Pulmonary artery endothelial cell (primary cell): ENCODE data around the gene CRTAC1. TPM values are rescaled to one million over a fixed set of nuclear protein-coding genes. Genes with fewer than 3 reads are reported as not detected.
A peak's percentile ranks its signal among the peaks of the same experiment; 100 is the strongest.

Experiments
- DNase-seq: peaks from one replicate; pipeline ENCODE4 v3.0.0-alpha.2; 2011; ENCODE audit warnings: low read depth, low spot score
- total RNA-seq: library from RNA; depleted of rRNA; stranded (reverse); fragments of >200 nt; gene quantifications from 2 replicates; pipeline ENCODE4 v1.2.3, GENCODE V29; 2014

The CRTAC1 gene
- total RNA-seq, 1 donor from 2014 or later: 4.9 TPM

DNA sequence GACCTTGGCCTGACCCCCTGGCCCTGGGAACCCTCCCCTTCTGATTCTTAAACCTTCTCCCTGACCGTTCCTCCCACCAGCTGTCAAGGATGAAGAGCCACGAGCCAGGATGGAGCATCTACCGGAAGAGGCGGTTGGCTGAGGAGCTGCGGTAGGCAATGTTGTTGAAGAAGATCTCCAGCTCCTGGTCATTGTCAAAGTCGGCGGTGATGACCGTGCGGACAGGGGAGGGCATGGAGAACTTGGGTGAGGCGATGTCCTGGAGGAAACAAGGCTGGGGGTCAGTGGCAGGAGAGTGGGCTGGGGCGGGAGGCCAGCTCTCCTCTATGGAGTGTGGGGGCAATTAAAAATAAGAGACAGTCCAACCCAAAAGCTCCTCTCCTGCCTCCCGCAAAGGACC is 129.0 kb downstream of the CRTAC1 start:
- DNase-seq: no peak

DNA sequence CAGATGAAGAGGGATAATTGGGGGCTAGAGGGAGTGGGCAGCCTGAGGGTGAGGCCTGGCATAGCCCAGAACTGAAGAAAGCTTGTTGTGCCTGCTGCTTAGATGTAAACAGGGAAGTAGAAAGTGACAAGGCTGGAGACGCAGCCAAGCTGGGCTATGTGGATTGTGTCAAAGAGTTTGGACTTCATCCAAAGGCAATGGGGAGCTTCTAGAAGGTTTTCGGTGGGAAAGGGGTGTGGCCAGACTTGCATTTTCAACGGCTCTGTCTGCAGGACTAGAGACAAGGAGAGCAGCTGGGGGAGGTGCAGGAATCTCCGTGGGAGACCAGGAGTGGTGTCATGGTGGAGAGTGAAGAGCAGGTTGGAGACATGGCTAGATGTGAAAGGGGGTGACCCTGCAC is 132.0 kb downstream of the CRTAC1 start:
- no peak for DNase-seq

DNA sequence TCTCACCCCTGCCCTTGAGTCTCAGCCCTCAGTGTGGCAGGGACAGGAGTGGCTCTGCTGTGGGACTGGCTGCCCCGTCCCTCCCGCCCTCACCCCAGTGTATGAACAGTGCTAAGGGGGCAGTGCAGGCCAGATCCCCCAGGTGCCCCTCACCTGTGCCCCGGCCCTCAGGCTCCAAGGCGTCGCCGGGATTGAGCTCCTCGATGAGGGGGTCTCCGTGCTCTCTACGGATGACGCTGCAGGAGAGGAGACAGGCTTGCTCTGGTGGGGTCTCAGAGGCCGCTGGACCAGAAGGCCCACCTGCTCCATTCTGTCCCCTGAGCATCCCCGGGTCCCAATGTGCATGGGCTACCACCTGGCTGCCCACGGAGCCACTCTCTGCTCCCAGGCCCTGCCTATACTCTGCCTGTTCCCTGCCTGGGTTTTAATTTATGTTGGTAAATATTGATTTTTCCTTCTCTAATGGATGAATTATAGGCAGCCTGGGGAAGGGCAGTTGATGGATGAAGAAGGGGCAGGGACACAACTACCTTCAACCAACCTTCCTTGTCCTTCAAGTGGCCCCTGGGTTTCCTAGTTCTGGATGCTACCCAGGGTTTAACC is 133.6 kb downstream of the CRTAC1 start:
- DNase-seq: no peak

GRCh38 chr10:97895915-97896314 is 134.5 kb downstream of the CRTAC1 start:
- peak; percentile 78 for DNase-seq

DNA sequence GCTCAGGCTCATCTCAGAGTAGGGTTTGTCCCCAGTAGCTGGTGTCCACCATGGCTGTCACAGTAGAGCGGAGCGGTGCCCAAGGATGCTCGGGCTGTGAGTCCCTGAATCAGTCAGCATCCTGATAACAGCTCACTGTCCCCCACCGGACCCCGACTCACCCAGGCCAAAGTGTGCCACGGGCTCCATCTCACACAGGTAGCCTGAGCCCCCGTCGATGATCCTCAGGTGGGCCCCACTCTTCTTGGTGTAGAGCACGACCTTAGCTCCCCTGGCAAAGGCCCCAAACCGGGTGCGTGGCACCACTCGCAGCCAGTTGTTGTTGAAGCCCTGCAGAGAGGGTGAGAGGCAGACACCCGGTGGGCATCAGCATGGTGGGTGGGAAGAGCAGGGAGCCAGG is 135.3 kb downstream of the CRTAC1 start:
- no peak for DNase-seq

- DNase-seq: no peak
Measured at GRCh38 chr10:97894092-97894491, 136.3 kb downstream of the CRTAC1 start.

DNA sequence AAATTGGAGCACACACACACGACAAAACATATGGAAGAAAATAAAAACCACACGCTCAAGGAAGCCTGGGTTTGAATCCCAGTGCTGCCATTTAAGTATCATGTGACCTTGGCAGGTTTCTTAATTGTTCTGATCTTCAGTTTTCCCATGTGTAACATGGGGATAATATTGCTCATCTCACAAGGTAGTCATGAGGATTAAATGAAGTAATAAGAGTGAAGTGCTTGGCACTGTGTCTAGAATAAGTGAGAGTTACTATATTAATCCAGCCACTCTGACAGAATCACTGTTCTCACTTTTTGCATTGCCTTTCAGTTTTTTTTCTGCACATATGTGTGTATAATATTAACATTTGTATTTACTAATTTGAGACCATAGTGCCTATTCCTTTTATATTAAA is 137.5 kb downstream of the CRTAC1 start:
- DNase-seq: no peak

DNA sequence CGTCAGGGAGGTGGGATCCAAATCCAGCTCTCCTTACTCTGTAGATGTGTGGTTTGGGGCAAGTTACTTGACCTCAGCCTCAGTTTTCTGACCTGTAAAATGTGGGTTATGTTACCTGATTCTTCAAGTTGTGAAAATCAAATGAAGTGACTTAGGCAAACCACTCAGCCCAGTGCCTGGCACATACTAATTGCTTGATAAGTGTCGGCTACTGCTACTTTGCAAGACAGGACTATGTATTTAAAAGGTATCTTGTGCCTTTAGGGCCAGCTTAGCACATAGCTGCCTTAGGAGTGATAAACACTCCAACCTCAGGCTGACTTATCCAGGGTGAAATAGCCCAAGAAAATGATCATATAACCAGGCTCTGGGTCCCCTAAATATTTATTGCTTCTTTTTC is 137.9 kb downstream of the CRTAC1 start:
- DNase-seq: no peak

GRCh38 chr10:97891497-97892167 is 138.8 kb downstream of the CRTAC1 start:
- DNase-seq: no peak

DNA sequence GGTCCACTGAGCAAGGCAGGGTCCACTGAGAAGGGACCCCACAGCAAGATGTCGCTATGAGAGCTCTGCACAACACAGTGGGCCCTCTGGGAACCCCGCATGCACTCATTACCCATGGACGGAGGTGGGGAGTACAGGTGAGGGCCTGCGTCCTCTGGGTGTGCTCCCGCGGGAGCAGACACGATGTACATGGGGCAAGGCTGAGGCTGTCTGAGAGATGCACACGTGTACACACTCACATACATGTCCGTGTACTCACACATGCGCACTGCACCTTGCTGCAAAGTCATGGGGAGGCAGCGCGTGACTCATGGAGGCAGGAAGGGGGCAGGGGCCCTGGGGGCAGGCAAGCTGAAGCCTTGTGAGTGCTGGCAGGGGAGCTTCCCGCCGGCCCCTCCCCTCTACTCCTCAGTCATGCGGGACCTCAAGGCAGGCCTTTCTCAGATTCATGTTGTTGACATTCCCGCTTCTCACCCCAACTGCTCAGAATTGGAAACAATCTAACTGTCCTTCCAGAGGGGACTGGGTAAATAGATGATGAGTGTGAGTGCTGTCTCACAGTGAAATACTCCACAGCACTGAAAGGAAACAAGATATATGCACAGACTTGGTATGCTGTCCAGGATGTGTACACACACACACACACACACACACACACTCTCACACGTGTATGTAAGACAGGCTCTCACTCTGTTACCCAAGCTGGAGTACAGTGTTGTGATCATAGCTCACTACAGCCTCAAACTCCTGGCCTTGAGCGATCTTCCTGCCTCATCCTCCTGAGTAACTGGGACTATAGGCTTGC is 140.8 kb downstream of the CRTAC1 start:
- DNase-seq: no peak

DNA sequence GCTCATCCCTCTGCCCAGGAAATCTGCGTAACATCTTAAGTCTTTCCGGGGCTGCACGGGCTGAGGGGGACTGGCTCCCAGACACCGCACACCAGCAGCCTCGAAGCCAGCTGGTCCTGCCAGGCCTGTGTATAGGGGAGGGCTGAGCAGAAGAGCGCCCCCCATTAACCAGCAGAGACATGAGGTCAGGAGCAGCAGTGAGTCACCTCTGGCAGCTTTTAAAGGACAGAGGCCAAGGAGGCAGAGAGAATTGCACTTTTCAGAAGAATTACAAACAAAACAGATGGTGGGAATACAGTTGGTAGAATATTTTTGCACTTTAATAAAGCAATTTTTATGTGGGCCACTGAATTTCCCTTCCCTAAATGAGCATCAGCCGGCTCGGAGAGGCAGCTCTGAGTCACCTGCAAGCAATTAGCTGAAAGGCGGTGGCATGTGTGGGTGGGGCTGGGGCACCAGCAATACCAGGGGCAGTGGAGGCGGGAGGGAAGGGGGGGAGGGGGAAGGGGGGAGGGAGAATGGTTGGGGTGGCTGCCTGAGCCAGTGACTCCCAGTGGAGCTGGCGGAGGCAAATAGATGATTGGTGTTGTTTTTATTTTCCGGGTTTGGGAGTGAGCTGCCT is 141.7 kb downstream of the CRTAC1 start:
- DNase-seq: no peak

GRCh38 chr10:97888134-97888533 is 142.3 kb downstream of the CRTAC1 start:
- DNase-seq: no peak

DNA sequence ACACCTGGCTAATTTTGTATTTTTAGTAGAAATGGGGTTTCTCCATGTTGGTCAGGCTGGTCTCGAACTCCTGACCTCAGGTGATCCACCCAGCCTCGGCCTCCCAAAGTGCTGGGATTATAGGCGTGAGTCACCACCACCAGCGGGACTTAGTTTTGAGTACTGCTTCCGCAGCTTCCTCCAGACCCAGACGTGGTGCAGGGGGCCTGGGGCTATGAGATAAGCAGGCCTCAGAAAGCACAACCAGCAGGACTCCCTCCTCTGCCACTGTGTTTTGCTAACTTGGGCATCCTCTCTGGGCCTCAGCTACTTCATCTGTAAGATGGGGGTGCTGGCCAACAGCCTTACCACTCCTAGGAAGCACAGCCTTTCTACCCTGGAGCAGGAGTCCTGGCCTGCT is 143.0 kb downstream of the CRTAC1 start:
- DNase-seq: no peak

- no peak for DNase-seq
Measured at GRCh38 chr10:97886286-97886685, 144.1 kb downstream of the CRTAC1 start.

- no peak for DNase-seq
Measured at GRCh38 chr10:97883092-97883485, 147.3 kb downstream of the CRTAC1 start.

DNA sequence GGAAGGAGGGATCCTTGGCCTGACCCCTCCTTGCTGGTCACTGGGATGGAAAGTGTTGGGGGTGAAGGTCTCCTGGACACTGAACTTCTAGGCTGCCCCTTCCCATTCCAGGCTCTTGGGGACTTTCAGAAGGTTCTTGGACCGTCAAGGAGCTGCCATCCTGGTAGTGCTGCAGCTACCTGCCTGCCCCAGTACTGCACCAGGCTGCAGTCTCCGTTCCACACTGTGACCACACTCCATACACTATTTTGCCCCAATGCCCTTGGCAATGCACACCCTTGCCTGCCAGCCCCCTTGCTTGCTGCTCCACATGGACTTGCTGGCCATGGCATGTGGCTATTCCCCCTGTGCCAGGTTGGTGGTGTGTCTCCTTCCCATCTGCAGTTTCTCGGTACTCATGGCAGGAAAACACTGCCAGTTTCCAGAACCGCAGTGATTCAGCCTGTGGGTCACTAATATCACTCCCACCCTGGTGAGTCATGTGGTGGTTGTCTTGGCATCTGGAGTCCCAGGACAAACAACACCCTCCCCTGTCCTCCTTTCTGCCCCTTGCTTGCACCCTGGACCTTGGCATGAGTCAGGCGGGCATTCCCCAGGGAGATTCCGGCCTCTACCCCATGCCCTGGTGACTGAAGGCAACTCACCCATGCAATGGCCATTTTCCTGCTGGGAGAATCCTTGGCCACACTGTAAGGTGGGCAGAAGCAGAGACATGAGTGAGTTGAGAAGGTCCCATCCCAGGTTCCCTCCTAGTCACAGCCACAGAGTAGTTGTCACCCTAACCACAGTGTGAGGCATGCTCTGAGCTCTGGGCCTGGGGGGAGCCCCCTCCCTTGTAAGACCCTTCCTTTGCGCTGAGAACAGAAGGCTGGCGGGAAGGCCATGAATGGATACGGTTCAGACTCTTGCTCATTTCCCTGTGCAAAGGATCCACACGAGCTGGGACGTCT is 148.0 kb downstream of the CRTAC1 start:
- DNase-seq: peak; percentile 81

GRCh38 chr10:97880109-97880508 is 150.3 kb downstream of the CRTAC1 start:
- no peak for DNase-seq

DNA sequence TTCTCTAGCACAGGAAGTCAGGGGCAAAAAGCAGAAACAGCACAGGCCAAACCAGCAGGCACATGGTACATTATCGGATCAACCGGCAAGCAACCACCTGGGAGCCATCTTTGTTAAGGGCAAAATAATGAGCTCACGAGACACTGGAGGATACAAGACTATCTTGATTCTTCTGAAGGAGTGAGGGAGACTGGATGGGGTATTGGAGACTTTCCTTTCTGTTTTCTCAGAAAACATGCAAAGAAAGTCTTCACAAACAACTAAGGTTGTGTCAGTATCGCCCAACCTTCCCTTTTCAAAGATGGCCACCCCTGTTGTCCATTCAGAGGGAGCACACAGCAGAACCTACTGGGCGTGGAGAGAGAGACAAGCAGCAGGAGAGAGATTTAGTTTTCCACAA is 151.2 kb downstream of the CRTAC1 start:
- no peak for DNase-seq

DNA sequence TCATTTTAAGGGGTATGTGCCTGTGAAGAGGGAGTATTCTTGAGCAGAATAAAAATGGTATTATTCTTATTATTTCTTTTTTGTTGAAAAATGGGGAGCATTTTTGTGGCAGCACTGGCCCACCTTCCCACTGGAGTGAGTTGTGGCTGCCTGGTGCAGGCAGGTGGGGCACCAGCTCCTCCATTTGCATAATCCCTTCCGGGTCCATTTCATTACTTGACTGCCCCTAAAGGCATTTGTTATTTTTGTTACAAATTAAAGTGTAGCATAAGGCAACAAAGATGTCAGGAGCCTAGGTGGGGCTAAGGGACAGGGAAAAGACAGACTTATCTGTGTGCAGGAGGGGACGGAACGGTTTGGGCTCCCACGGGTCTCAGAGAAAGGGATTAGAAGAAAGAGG is 154.0 kb downstream of the CRTAC1 start:
- DNase-seq: no peak

DNA sequence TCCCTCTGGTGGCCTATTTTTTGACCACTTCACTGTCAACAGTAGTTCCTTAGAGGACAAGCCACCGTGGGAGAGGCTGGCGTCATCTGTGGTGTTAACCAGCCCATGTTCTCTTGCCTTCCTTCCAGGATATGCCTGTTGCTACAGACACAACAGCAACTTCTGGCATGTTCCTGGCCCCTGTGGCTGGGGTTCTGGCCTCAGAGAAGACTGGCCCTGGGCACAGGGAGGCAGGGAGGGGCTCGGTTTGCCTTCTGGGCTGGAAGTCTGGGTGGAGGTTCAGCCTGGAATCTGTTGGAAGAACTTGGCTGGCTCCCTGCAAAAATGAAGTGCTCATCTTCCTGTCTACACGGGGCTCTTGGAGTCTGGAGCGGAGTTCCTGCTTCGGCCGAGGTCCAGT is 155.0 kb downstream of the CRTAC1 start:
- peak; percentile 80 for DNase-seq

GRCh38 chr10:97874332-97874731 is 156.1 kb downstream of the CRTAC1 start:
- no peak for DNase-seq
